ENCODE measurements around the gene NLRP12. TPM values are rescaled to one million over a fixed set of nuclear protein-coding genes. Genes with fewer than 3 reads are reported as not detected.

Gene NLRP12
- total and polyA plus RNA-seq, 2 of the 4 experiments (the other 2 are of a cell fraction): not detected

DNA sequence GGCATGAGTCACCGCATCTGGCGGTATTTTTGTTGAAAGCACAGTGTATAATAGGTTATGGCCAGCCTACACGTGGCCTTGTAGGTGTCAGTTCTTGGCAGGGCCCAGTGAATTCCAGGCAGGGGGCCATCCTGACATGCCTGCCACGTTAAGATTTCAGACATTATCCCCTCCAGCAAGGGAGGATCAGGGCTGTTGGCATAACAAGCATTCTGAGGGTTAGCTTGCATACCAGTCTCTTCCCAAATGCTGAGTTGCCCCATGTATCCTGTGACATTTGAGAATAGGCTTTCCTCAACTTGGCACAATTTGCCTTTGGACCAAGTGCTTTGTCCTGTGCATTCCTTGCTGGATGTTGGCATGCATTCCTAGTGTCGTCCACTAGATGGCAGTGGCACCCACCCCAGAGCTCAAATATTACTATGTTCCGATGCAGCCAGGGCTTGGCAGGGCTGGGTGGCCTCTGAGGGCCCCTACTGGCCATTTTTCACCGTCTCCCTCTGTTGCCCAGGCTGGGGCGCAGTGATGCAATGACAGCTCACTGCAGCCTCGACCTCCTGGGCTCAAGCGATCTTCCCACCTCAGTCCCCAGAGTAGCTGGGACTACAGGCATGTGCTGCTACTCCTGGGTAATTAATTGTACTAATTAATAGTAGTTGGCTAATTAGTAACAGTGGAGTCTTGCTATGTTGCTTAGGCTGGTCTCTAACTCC lies 31.2 kb downstream of the NLRP12 start (continued):
- TF ChIP-seq RCOR1 (IDR thresholded peaks at IDR 0.05; ENCODE audit: insufficient replicate concordance, low read length): no peak

DNA sequence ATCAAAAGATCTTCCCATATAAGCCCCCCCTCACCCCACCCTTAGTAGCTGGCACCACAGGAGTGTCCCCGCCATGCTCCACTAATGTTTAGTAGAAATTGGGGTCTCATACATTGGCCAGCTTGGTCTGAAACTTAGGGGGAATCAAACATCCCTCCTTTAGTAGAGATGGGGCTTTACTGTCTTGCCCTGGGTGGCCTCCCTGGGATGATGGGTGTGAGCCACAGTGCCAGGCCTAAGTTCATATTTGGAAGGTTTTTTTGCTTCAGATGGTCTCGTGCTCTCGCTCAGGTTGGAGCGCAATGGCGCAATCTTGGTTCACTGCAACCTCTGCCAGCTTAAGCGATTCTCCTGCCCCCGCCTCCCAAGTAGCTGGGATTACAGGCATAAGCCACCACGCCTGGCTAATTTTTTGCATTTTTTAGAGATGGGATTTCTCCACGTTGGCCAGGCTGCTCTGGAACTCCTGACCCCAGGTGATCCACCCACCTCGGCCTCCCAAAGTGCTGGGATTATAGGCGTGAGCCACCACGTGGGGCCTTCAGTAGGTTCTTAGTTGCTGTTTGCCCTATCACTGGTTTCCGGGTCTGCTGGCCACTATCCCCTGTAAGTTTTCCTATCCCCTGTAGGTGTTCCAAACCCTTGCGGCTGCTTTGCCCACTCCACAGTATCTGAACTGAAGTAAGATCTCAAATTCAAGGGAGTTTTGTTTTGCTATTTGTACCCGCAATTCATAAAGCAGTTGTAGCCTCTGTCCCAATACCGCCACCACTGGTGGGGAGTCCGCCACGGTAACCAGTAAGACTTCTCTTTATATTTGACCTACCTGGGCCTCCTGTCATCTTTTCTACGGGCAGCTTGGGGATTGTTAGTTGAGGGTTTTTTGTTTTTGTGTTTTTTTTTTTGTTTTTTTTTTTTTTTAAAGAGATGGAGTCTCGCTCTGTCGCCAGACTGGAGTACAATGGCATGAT lies 34.1 kb downstream of the NLRP12 start:
- Histone ChIP-seq H3K4me1 (ENCODE audit: control insufficient read depth, insufficient read depth, low read length) (no peaks in the 10 kb centered on the region), H4K20me1 (ENCODE audit: insufficient read depth, low read length) (no peaks in the 10 kb centered on the region), H2BK20ac (ENCODE audit: low read depth, low read length) (no peak overlapping the region), H2AK5ac (ENCODE audit: low read depth, low read length) (no peak overlapping the region), H4K91ac (ENCODE audit: insufficient read depth, low read depth, low read length) (no peak overlapping the region), H3K18ac (ENCODE audit: low read depth, low read length) (no peak overlapping the region), H3K36me3 (ENCODE audit: control insufficient read depth, insufficient read depth, low read length) (no peaks in the 10 kb centered on the region), H4K5ac (ENCODE audit: low read depth, low read length) (no peak overlapping the region), H3K14ac (replicated peaks; ENCODE audit: low read depth, low read length) (no peak overlapping the region), H3K23ac (ENCODE audit: low read depth, low read length) (no peak overlapping the region), H2BK5ac (ENCODE audit: low read depth, low read length, poor library complexity, severe bottlenecking) (no peak overlapping the region), H3K27me3 (ENCODE audit: control insufficient read depth, insufficient read depth, low read length) (no peaks in the 10 kb centered on the region), H3K9me1 (ENCODE audit: insufficient read depth, low read length) (no peaks in the 10 kb centered on the region), H4K8ac (ENCODE audit: low read depth in 2 of 2, low read length in 2 of 2) (no peak overlapping the region), H2AK9ac (replicated peaks; ENCODE audit: low read depth, low read length, poor library complexity) (no peak overlapping the region), H2AFZ (replicated peaks; ENCODE audit: low read length, poor library complexity) (no peak overlapping the region), H3K27ac (ENCODE audit: insufficient read depth, low read length) (no peak overlapping the region), H3K4me3 (ENCODE audit: insufficient read depth, low read depth, low read length) (no peak overlapping the region), H2BK120ac (ENCODE audit: low read depth, low read length) (no peak overlapping the region), H3K56ac (ENCODE audit: extremely low read depth, insufficient read depth, low read length) (no peak overlapping the region), H2BK15ac (ENCODE audit: low read depth, low read length) (no peak overlapping the region), H3K9ac (ENCODE audit: low read depth, low read length) (no peak overlapping the region), H3K4me2 (ENCODE audit: low read depth, low read length) (no peak overlapping the region), H3K4ac (ENCODE audit: low read depth, low read length) (no peak overlapping the region), H3K79me1 (ENCODE audit: low read depth in 1 of 2, low read length in 2 of 2) (no peaks in the 10 kb centered on the region), H3K9me3 (ENCODE audit: control insufficient read depth, insufficient read depth, low read length) (peaks cover 8% of the 10 kb centered on the region)
- DNase-seq: no peak
- dilution Hi-C loops (cut with HindIII; ENCODE audit: low sequenced_read_pairs, unreplicated experiment) (no loop called here), intact Hi-C loops (cut with micrococcal nuclease) (loop anchor here (5.0 kb wide), 2 partner anchors 242 to 593 kb away; no protein-coding TSS in a partner anchor), in situ Hi-C loops (cut with MboI; ENCODE audit: low sequenced_read_pairs) (no loop called here)
- ATAC-seq (ENCODE audit: low read depth): no peak
- POLR2A ChIA-PET (ENCODE audit: unreplicated experiment): no interaction called here
- TF ChIP-seq RFX5 (IDR thresholded peaks at IDR 0.05; ENCODE audit: low read depth, low read length) (no peak), SMC3 (IDR thresholded peaks at IDR 0.05; ENCODE audit: low read depth, low read length) (no peak), FOS (IDR thresholded peaks at IDR 0.05; ENCODE audit: low read depth, low read length) (no peak), MXI1 (IDR thresholded peaks at IDR 0.05; ENCODE audit: borderline replicate concordance, low read depth, low read length) (no peak), MAFK (IDR thresholded peaks at IDR 0.05; ENCODE audit: low read depth, low read length) (no peak), RAD21 (IDR thresholded peaks at IDR 0.05; ENCODE audit: low read length) (no peak)
- TF ChIP-seq, protein P1, sequence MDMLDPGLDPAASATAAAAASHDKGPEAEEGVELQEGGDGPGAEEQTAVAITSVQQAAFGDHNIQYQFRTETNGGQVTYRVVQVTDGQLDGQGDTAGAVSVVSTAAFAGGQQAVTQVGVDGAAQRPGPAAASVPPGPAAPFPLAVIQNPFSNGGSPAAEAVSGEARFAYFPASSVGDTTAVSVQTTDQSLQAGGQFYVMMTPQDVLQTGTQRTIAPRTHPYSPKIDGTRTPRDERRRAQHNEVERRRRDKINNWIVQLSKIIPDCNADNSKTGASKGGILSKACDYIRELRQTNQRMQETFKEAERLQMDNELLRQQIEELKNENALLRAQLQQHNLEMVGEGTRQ (IDR thresholded peaks at IDR 0.05; ENCODE audit: low read depth, low read length): no peak
- TF ChIP-seq, protein P2, sequence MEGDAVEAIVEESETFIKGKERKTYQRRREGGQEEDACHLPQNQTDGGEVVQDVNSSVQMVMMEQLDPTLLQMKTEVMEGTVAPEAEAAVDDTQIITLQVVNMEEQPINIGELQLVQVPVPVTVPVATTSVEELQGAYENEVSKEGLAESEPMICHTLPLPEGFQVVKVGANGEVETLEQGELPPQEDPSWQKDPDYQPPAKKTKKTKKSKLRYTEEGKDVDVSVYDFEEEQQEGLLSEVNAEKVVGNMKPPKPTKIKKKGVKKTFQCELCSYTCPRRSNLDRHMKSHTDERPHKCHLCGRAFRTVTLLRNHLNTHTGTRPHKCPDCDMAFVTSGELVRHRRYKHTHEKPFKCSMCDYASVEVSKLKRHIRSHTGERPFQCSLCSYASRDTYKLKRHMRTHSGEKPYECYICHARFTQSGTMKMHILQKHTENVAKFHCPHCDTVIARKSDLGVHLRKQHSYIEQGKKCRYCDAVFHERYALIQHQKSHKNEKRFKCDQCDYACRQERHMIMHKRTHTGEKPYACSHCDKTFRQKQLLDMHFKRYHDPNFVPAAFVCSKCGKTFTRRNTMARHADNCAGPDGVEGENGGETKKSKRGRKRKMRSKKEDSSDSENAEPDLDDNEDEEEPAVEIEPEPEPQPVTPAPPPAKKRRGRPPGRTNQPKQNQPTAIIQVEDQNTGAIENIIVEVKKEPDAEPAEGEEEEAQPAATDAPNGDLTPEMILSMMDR (conservative IDR thresholded peaks at IDR 0.05; ENCODE audit: low read depth, low read length): no peak
- no TSS peak for BruUV-seq (replicated peaks)
- CTCF ChIA-PET: no interaction called here
- 59% methylated on average over 4 of the region's 21 CpGs; no CpG with 5 or more reads in 1 of the 2 experiments for WGBS, 2 experiments (ENCODE audit: extremely low coverage in 2 of 2, insufficient read length in 1 of 2)

Data from IMR-90 (cell line).